CD1c-positive myeloid dendritic cell (primary cell): Measurements from ENCODE around the gene SLC24A3.

Experiments
- DNase-seq: peaks from one replicate; pipeline ENCODE4 v3.0.0-alpha.2; 2016; ENCODE audit errors: extremely low spot score

The SLC24A3 gene

GRCh38 chr20:19426356-19426755 lies 213.9 kb downstream of the SLC24A3 start:
- no peak for DNase-seq

GRCh38 chr20:19427480-19427879 lies 215.0 kb downstream of the SLC24A3 start:
- no peak for DNase-seq

- no peak for DNase-seq
Measured at GRCh38 chr20:19427913-19428312, 215.5 kb downstream of the SLC24A3 start.

- peak; percentile 59 for DNase-seq
Measured at GRCh38 chr20:19428324-19428723, 215.9 kb downstream of the SLC24A3 start.

GRCh38 chr20:19429538-19429937 lies 217.1 kb downstream of the SLC24A3 start:
- no peak for DNase-seq

- no peak for DNase-seq
Measured at GRCh38 chr20:19430641-19431315, 218.3 kb downstream of the SLC24A3 start.

- no peak for DNase-seq
Measured at GRCh38 chr20:19431316-19431700, 218.9 kb downstream of the SLC24A3 start.

GRCh38 chr20:19431906-19432305 lies 219.5 kb downstream of the SLC24A3 start:
- DNase-seq = no peak

- DNase-seq = no peak
Measured at GRCh38 chr20:19433371-19434350, 221.2 kb downstream of the SLC24A3 start.

- no peak for DNase-seq
Measured at GRCh38 chr20:19435316-19435715, 222.9 kb downstream of the SLC24A3 start.

GRCh38 chr20:19435821-19436220 lies 223.4 kb downstream of the SLC24A3 start:
- DNase-seq = no peak

- DNase-seq = no peak
Measured at GRCh38 chr20:19438488-19438887, 226.0 kb downstream of the SLC24A3 start.

GRCh38 chr20:19440660-19441527 lies 228.5 kb downstream of the SLC24A3 start:
- DNase-seq = no peak

GRCh38 chr20:19446246-19446645 lies 233.8 kb downstream of the SLC24A3 start:
- no peak for DNase-seq

GRCh38 chr20:19448632-19449031 lies 236.2 kb downstream of the SLC24A3 start:
- no peak for DNase-seq

GRCh38 chr20:19449051-19449450 lies 236.6 kb downstream of the SLC24A3 start:
- DNase-seq = no peak

- no peak for DNase-seq
Measured at GRCh38 chr20:19451231-19451922, 238.9 kb downstream of the SLC24A3 start.

GRCh38 chr20:19451923-19452295 lies 239.5 kb downstream of the SLC24A3 start:
- no peak for DNase-seq

GRCh38 chr20:19453410-19453809 lies 241.0 kb downstream of the SLC24A3 start:
- DNase-seq = no peak

- no peak for DNase-seq
Measured at GRCh38 chr20:19453862-19454261, 241.4 kb downstream of the SLC24A3 start.
